ENCODE data around the gene ATP6V0E2.

DNA sequence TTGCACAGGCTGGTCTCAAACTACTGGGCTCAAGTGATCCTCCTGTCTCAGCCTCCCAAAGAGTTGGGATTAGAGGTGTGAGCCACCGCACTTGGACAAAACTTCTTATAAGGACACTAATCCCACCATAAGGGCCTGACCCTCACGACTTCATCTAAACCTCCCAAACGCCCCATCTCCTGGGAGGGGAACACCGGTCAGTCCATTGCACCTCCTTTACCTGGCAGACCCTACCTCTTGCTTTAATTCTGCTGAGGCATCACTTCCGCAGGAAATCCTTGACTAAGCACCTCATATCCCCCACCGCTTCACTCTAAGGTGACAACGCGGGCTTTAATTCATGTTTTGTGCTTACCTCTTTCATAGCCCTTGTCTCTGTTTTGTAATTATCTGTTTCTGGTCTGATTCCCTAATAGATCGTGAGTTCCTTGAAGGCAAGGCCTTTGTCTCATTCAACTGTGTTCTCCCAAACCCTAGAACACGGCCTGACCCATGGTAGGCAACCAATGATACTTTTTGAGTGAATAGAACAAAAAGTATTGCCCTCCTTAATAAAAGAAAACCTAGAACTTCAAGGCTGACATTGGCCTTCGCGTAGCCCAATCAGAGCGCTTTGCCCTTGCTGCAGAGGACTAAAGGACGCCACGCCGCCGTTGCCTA, 36.1 kb upstream of the ATP6V0E2 start:
- TF ChIP-seq, protein P1, sequence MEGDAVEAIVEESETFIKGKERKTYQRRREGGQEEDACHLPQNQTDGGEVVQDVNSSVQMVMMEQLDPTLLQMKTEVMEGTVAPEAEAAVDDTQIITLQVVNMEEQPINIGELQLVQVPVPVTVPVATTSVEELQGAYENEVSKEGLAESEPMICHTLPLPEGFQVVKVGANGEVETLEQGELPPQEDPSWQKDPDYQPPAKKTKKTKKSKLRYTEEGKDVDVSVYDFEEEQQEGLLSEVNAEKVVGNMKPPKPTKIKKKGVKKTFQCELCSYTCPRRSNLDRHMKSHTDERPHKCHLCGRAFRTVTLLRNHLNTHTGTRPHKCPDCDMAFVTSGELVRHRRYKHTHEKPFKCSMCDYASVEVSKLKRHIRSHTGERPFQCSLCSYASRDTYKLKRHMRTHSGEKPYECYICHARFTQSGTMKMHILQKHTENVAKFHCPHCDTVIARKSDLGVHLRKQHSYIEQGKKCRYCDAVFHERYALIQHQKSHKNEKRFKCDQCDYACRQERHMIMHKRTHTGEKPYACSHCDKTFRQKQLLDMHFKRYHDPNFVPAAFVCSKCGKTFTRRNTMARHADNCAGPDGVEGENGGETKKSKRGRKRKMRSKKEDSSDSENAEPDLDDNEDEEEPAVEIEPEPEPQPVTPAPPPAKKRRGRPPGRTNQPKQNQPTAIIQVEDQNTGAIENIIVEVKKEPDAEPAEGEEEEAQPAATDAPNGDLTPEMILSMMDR (conservative IDR thresholded peaks at IDR 0.05; ENCODE audit: low read depth, low read length) = no peak
- no peak for TF ChIP-seq EZH2 (IDR thresholded peaks at IDR 0.05; ENCODE audit: borderline replicate concordance, low read depth, low read length, poor library complexity, severe bottlenecking)

All from A673 (cell line).